ENCODE results near the gene ATF7IP.
A peak's percentile ranks its signal among the peaks of the same experiment; 100 is the strongest.
"Not testable (repeated sequence)": the region's sequence is repeated elsewhere in the genome, so short reads cannot be mapped to it uniquely, and the experiment has no call there.

ATF7IP gene

DNA sequence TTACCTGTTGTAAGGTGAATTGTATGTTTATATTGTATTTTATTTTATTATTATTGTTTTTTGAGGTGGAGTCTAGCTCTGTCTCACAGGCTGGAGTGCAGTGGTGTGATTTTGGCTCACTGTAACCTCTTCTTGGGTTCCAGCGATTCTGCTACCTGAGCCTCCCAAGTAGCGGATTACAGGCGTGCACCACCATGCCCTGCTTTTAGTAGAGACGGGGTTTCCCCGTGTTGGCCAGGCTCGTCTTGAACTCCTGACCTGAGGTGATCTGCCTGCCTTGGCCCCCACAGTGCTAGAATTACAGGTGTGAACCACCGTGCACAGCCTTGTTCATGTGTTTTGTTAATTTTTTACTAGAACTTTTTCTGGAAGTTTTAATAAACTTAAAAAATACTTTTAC lies 3.8 kb downstream of the ATF7IP start:
- no peak for DNase-seq

- no peak for DNase-seq
Measured at GRCh38 chr12:14373217-14373616, 7.7 kb downstream of the ATF7IP start.

DNA sequence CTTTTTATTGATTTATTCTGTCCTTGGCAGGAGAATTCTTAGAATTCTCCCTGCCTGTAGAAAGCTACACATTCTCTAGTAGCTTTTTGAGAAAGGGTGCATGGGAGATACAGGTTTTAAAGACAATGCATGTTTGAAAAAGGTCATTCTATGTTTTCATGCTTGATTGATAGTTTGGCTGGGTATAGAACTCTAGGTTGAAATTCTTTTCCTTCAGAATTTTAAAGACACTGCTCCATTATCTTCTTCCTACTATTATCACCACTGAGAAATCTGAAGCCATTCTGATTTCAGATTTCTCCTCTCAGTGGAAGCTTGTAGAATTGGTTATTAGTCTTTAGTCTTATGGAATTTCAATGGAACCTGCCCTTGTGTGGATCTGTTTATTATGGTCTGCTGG lies 14.0 kb downstream of the ATF7IP start:
- DNase-seq: no peak

DNA sequence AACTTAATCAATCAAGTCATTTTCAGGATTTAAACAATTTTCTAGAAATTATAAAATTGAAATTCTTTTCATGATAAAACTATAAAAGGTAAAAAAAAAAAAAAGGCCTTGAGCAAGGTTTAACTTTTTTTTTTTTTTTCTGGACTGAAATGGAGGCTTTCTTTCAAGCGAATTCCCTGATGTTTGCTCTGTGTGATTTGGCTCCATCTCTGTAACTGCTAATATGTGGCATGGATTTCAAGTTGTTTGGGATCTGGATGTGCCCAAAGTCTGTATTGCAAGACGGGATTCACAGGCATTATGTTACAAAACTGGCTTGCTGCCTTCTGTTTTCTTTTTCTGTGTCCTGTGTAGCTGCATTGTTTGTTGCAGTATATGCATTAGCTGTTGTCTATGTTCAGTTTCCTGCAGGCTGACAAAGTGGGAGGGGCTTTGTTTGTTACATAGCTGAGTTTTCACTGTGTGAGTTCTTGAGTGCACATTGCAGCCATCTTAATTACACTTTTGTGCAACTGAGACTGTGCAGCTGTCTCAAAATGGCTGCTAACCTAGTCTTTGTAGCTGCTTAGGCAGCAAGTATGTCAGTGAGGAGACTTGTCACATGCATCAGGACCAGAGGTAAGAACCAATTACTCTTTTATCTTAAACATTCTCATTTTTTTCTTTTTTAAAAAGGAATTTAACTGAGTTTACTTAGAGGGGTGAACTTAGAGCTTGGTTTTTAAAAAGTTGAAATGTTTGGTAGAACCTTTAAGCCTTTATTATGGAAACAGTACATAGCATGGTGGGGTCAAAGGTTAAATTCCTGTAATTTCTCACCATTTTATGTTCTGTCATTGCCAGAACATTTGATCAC lies 19.5 kb downstream of the ATF7IP start:
- peak; percentile 94 for DNase-seq

- no peak for DNase-seq
Measured at GRCh38 chr12:14387219-14387871, 21.9 kb downstream of the ATF7IP start.

GRCh38 chr12:14390449-14390848 lies 25.0 kb downstream of the ATF7IP start:
- no peak for DNase-seq

GRCh38 chr12:14390870-14391530 lies 25.5 kb downstream of the ATF7IP start:
- DNase-seq: no peak

- DNase-seq: no peak
Measured at GRCh38 chr12:14393751-14394150, 28.3 kb downstream of the ATF7IP start.

DNA sequence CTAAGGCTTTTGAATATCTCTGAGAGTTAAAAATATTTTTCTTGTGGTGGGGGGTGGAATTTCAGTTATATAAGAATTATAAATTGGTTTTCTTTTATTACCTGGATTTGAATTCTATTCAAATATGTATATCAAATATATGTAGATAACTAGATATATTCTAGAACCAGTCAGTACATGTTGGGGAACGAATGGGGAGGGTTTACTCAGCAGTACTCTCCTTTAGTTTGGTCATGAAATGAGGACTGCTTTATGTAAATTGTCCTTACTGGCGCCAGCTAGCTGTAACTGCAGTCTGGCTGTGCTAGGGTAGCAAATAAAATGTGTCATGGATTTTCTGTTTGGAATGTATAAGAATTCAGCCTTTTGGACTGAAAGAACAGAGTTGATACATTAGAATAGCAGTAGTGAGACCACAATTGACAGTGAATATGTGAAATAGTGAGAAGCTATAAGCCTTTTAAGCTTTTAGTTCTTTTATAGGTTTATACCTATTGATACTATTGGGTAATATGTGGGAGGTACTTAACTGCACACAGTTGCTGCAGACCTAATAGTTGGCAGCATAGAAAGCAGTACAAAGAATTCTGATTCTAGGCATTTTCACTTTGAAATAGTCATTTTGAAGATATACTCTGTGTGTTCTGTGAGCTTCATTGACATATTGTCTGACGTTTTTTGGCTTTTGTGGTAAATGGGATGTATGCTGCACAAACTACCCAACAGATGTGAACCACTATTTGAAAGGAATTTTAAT lies 29.0 kb downstream of the ATF7IP start:
- peak; percentile 88 for DNase-seq

- no peak for DNase-seq
Measured at GRCh38 chr12:14395074-14395778, 29.7 kb downstream of the ATF7IP start.

DNA sequence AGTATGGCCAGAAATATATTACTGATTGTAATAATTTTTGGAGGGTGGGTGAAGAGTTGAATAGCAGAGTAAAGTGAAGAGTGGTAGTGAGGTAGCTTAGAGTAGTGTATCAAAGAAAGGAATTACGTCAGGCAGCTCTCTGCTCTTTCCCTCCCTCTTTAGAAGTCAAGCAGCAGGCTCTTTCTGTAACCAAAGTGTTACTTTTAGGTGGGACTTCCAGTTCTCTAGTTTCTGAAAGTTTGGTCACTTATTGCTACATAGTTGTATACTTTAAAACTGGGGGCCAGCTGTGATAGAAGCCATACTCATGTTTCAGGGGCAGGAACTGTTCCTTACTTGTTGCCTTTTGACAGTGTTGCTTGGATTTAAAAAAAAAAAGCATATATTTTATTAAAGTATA lies 30.6 kb downstream of the ATF7IP start:
- DNase-seq: no peak

GRCh38 chr12:14399871-14400270 lies 34.4 kb downstream of the ATF7IP start:
- DNase-seq: no peak

DNA sequence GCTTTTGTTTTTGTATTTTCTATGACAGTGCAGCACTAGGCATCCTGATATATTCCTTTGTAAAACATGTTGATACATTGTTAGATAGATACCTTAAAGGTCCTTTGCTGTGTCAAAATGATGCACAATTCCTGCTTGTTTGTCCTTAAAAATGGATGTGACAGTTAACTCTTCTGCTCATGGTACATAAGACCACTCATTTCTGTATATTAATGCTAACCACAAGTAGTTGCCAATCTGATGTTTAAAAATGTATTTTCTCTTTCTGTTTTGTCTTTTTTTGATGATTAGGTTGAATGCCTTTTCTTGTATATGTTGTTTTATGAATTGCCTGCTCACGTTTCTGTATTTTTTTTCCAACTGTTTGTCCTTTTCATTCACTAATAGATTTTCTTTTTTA lies 35.1 kb downstream of the ATF7IP start:
- no peak for DNase-seq

DNA sequence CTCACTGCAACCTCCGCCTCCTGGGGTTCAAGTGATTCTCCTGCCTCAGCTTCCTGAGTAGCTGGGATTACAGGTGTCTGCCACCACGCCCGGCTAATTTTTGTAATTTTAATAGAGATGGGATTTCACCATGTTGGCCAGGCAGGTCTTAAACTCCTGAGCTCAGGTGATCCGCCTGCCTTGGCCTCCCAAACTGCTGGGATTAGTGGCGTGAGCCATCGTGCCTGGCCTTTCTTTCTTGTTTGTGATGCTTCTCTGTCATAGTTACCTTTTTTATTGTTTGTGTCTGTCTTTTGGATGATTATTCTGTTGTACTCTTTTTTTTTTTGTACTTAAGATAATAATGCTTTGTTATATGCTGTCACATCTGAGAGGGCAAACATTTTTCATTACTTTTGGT lies 35.8 kb downstream of the ATF7IP start:
- not testable (repeated sequence) for DNase-seq

GRCh38 chr12:14402697-14403096 lies 37.2 kb downstream of the ATF7IP start:
- DNase-seq: no peak

DNA sequence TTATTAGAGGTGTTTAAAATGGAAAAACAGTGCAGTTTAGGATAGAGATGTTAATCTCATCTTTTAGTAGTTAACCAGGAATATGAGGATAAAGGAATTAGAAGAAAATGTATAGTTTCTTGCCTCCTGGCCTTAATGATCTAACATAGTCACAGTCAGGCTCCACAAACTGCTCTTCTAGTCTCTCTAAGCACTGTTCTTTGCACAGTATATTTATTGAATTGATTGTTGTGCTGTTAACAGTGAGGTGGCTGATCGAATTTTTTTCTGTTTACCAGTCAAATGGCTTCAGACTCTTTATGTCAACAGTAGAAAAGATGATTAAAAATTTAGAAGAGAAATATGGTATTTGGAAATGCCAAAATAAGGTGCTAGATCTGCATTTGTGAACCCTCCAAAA lies 37.8 kb downstream of the ATF7IP start:
- DNase-seq: no peak

DNA sequence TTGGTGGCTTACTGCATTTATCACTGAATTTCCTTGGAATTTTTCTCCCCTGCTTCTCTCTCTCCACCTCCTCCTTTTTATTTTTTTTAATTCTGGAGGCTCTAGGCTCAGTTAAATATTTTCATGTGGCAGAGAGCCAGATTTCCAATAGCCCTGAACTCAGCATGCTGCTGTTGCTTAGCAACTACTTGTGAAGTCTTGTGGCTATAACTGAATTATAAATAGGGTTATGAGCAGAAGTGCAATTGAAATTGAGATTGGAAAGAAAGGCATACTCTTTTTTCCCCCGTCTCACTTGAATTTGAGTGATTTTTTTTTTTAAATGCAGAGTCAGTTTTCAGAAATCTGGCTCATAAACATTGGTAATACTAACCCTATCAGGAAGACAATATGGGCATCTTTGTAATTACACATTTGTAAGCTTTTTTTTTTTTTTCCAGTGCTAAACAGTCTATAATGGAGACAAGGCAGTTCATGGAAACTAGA lies 38.3 kb downstream of the ATF7IP start:
- DNase-seq: peak; percentile 79

- DNase-seq: not testable (repeated sequence)
Measured at GRCh38 chr12:14405407-14405806, 39.9 kb downstream of the ATF7IP start.

DNA sequence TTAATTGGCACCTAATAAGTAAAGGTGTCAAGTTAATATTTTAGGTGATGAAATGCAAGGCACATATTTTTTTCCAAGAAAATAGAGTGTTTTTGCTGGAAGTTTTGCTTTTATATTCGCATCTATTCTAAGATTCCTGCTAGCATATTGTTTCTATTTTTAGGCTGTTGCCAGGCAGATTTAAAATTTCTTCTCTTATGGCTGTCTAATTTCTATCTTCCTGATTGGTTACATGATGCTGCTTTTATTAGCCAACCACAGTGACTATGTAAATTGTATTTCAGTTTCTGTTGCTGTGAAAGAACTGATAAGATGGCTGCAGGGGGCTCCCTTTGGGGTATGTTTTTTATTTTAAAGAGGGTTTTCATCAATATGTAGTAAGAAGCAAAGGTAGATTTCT lies 42.7 kb downstream of the ATF7IP start:
- peak; percentile 75 for DNase-seq

DNA sequence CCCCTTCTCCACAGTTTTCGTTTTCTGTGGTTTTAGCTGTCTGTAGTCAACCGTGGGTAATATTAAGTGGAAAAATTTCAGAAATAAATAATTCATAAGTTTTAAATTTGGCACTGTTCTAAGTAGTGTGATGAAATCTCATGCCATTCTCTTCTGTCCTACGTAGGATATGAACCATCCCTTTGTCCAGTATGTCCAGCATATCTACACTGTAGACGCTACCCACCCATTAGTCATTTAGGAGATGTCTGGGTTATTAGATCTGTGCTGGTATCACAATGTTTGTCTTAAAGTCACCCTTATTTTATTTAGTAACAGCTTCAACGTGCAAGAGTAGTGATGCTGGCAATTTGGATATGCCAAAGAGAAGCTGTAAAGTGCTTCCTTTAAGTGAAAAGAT lies 44.7 kb downstream of the ATF7IP start:
- DNase-seq: no peak

DNA sequence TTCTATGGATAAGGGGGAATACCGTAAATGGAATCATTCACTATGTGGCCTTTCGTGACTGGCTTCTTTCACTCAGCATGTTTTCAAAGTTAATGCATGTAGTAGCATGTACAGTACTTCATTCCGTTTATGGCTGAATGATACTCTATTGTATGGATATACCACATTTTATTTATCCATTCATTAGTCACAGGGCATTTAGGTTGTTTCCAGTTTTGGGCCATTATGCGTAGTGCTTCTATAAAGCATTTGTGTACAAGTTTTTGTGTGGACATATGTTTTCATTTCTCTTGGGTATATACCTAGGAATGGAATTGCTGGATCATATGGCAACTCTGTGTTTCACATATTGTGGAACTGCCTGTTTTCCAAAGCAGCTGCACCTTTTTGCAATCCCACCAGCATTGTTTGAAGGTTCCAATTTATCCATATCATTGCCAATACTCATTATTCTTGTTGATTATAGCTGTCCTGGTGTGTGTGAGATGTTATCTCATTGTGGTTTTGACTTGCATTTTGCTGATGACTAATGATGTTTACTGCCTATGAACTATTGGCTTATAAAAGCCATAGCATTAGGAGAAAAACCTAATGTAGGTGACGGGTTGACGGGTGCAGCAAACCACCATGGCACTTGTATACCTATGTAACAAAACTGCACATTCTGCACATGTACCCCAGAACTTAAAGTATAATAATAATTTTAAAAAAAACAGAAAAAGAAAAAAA lies 45.5 kb downstream of the ATF7IP start:
- DNase-seq: peak; percentile 55

DNA sequence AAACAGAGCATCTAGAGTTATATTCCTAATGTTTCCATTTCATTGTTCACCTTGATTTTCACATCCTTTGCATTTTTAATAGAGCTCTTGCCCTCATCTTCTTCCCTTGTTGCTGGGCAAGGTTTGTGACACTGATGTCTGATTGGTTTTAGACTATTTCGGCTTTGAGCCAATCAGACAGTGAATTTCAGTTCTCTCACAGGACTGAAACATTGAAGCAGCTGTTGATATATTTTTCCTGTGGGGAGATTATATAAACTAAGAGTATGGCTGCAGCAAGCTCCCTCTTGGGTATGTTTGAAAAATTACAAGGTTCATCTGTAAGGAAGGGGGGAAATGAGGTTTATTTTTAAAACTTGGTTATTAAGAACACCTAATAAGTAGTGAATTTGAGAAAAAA lies 51.2 kb downstream of the ATF7IP start:
- DNase-seq: peak; percentile 76

Measured in hematopoietic multipotent progenitor cell treated with erythropoietin and hydrocortisone succinate and interleukin-3 and kit ligand, for 6 days (in vitro differentiated cells).